A549 (cell line): ENCODE data around the gene EFEMP2. TPM values are rescaled to one million over a fixed set of nuclear protein-coding genes. Genes with fewer than 3 reads are reported as not detected.

Source experiments
- ATAC-seq, 2 experiments: fragments of 200-7000 bp in 1 of 2; fragments of >200 bp in 1 of 2; cut with Nextera tagmentation in 1 of 2; cut with Tn5 transposase in 1 of 2; 3 replicates each; pipeline versions ENCODE4 v1.8.0 to v1.9.1; 2018 to 2020; ENCODE audit warnings: mild to moderate bottlenecking in 1 of 2, moderate library complexity in 1 of 2
- CTCF ChIA-PET: fragments of 300-600 bp; sonication (Branson Sonifier 250); formaldehyde crosslinking; extraction: SDS; loops from one replicate; lab custom pipeline; 2021; ENCODE audit warnings: antibody characterized with exemption, inconsistent platforms; lab: Yijun Ruan, JAX
- POLR2A ChIA-PET: fragments of 350-600 bp; formaldehyde crosslinking; extraction: SDS; loops from one replicate; lab custom pipeline; 2021; ENCODE audit warnings: antibody characterized with exemption, inconsistent platforms; lab: Yijun Ruan, JAX
- DNase-seq, 2 experiments: peaks; one replicate each; pipeline versions ENCODE4 v3.0.0 to v3.0.0-alpha.2; 2011 to 2016; ENCODE audit warnings: low read depth in 1 of 2, low spot score in 1 of 2
- FAIRE-seq: peaks from 2 replicates; lab custom pipeline; 2011; peaks lifted over from hg19 to GRCh38; lab: Jason Lieb, UNC
- H3K27ac ChIP-seq, 2 experiments: fragments of >200 bp; sonication (Bioruptor Twin); formaldehyde crosslinking; 3 replicates each; pipeline ENCODE4 v1.5.1; 2016 to 2017
- H3K4me1 ChIP-seq: fragments of >200 bp; sonication (Bioruptor Twin); formaldehyde crosslinking; 3 replicates; pipeline ENCODE4 v1.6.1; 2016
- H3K4me2 ChIP-seq: fragments of >200 bp; sonication (Bioruptor Twin); formaldehyde crosslinking; 3 replicates; pipeline ENCODE4 v1.6.1; 2016
- H3K4me3 ChIP-seq: fragments of >200 bp; sonication (Bioruptor Twin); formaldehyde crosslinking; 3 replicates; pipeline ENCODE4 v1.5.1; 2016
- H3K9me3 ChIP-seq: fragments of >200 bp; sonication (Bioruptor Twin); formaldehyde crosslinking; 3 replicates; pipeline ENCODE4 v1.6.1; 2016
- CBX8 ChIP-seq: fragments of 200-600 bp; sonication (generic); IDR thresholded peaks from 2 replicates; pipeline ENCODE4 v1.6.1; 2016
- HOXB5 ChIP-seq: fragments of 250-450 bp; sonication (Bioruptor Pico); IDR thresholded peaks from 2 replicates; pipeline ENCODE4 v1.5.0; 2020; ENCODE audit warnings: mild to moderate bottlenecking, moderate library complexity
- KDM1A ChIP-seq: fragments of 200-600 bp; sonication (generic); IDR thresholded peaks from 2 replicates; pipeline ENCODE4 v1.6.1; 2016; ENCODE audit warnings: low read depth, mild to moderate bottlenecking
- PHF8 ChIP-seq: fragments of 200-600 bp; sonication (generic); IDR thresholded peaks from 2 replicates; pipeline ENCODE4 v1.6.1; 2016; ENCODE audit warnings: low read depth, mild to moderate bottlenecking, antibody characterized with exemption, moderate library complexity, borderline replicate concordance
- RARB ChIP-seq: fragments of 250-450 bp; sonication (Bioruptor Pico); IDR thresholded peaks from 2 replicates; pipeline ENCODE4 v1.8.0; 2021; ENCODE audit warnings: mild to moderate bottlenecking, moderate library complexity
- TFCP2L1 ChIP-seq: fragments of 250-450 bp; sonication (Bioruptor Pico); IDR thresholded peaks from 2 replicates; pipeline ENCODE4 v1.5.0; 2021; ENCODE audit warnings: mild to moderate bottlenecking
- ZFP36 ChIP-seq: fragments of 450-650 bp; IDR thresholded peaks from 2 replicates; pipeline ENCODE4 v1.6.1; 2014; ENCODE audit warnings: borderline replicate concordance; ENCODE audit not compliant: partially characterized antibody
- WGBS: methylation state at CpG from one replicate; pipeline ENCODE4 v1.1.6; 2017; ENCODE audit errors: missing lambda C conversion rate; 5-methylcytosine and 5-hydroxymethylcytosine counted together
- polyA plus RNA-seq, 4 experiments: library from polyadenylated mRNA; depleted of rRNA in 3 of 4; stranded (reverse); fragments of >200 nt; fragmentation: RNase III in 1 of 4; extraction: RNeasy Plus Mini Kit Qiagen cat#74134 plus additional on column Dnase treatment in 1 of 4; gene quantifications; 2 replicates in 3 of 4; 3 replicates in 1 of 4; pipeline ENCODE4 v1.2.3, GENCODE V29; 2011 to 2017
- TF ChIP-seq, protein P1 (sequence below): IDR thresholded peaks from 2 replicates; pipeline ENCODE4 v1.6.1; 2012
- TF ChIP-seq, protein P2 (sequence below): fragments of 250-450 bp; sonication (Bioruptor Pico); IDR thresholded peaks from 2 replicates; pipeline ENCODE4 v1.5.0; 2021; ENCODE audit warnings: mild to moderate bottlenecking, moderate library complexity, borderline replicate concordance
- TF ChIP-seq, protein P3 (sequence below): fragments of >200 bp; sonication (Bioruptor Twin); formaldehyde crosslinking; IDR thresholded peaks from 3 replicates; pipeline ENCODE4 v1.6.1; 2016
- TF ChIP-seq, protein P4 (sequence below): fragments of >200 bp; sonication (Bioruptor Twin); formaldehyde crosslinking; IDR thresholded peaks from 2 replicates; pipeline ENCODE4 v1.6.1; 2016

Gene EFEMP2
- polyA plus RNA-seq, 2 of the 4 experiments (the other 2 are of a cell fraction): 1.3 to 1.4 TPM

DNA sequence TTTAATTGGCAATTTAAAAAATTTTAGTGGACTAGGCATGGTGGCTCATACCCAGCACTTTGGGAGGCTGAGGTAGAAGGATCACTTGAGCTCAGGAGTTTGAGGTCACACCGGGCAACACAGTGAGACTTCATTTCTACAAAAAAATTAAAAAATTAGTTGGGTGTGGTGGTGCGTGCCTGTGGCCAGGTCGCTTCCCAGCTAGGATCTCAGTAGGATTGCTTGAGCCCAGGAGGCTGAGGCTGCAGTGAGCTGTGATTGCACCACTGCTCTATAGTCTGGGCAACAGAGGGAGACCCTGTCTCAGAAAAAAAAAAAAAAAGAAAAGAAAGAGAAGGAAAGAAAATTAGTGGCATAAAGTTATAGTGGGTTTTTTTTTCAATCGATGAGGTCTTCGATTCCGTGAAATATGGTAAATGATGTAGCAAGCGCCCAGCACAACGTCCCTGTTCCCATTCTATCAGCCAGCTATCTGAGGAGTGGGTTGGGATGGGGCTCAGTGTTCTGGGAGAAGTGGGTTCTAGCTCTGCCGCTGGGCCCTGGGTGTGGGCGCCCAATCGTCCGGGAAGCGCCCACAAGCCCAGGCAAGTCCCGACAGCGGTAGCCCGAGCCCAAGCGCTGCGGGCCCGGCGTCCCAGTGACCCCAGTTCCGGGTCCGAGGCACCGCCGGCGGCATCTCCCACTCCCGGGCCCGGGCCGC lies 26.2 kb upstream of the EFEMP2 start:
- ATAC-seq (no peak), DNase-seq (no peak), FAIRE-seq (no peak)
- POLR2A ChIA-PET: interaction anchor here (0.7 to 5.7 kb wide), 8 partner anchors 8 to 165 kb away, joined by 3 to 43 read pairs (median 9); partner anchors contain the start of genes CCDC85B and FIBP
- Histone ChIP-seq H3K9me3 (no peaks in the 10 kb centered on the region), H3K4me1 (peaks cover 62% of the 10 kb centered on the region), H3K27ac (peak overlapping the region; percentile 97), H3K4me2 (peak overlapping the region; percentile 90), H3K4me3 (peak overlapping the region; percentile 93)
- 2% methylated on average over 25 of the region's 28 CpGs for WGBS
- TF ChIP-seq KDM1A: no peak
- TF ChIP-seq CBX8: no peak
- TF ChIP-seq, protein P1, sequence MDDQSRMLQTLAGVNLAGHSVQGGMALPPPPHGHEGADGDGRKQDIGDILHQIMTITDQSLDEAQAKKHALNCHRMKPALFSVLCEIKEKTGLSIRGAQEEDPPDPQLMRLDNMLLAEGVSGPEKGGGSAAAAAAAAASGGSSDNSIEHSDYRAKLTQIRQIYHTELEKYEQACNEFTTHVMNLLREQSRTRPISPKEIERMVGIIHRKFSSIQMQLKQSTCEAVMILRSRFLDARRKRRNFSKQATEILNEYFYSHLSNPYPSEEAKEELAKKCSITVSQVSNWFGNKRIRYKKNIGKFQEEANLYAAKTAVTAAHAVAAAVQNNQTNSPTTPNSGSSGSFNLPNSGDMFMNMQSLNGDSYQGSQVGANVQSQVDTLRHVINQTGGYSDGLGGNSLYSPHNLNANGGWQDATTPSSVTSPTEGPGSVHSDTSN: no peak
- TF ChIP-seq HOXB5: peak; percentile 25; the same call in 1 of the 2 replicates
- TF ChIP-seq, protein P2, sequence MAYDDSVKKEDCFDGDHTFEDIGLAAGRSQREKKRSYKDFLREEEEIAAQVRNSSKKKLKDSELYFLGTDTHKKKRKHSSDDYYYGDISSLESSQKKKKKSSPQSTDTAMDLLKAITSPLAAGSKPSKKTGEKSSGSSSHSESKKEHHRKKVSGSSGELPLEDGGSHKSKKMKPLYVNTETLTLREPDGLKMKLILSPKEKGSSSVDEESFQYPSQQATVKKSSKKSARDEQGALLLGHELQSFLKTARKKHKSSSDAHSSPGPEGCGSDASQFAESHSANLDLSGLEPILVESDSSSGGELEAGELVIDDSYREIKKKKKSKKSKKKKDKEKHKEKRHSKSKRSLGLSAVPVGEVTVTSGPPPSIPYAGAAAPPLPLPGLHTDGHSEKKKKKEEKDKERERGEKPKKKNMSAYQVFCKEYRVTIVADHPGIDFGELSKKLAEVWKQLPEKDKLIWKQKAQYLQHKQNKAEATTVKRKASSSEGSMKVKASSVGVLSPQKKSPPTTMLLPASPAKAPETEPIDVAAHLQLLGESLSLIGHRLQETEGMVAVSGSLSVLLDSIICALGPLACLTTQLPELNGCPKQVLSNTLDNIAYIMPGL (CRISPR knock-in tag): peak; percentile 88
- peak; percentile 72; the same call in 1 of the 2 replicates for TF ChIP-seq TFCP2L1 (CRISPR knock-in tag)
- TF ChIP-seq, protein P3, sequence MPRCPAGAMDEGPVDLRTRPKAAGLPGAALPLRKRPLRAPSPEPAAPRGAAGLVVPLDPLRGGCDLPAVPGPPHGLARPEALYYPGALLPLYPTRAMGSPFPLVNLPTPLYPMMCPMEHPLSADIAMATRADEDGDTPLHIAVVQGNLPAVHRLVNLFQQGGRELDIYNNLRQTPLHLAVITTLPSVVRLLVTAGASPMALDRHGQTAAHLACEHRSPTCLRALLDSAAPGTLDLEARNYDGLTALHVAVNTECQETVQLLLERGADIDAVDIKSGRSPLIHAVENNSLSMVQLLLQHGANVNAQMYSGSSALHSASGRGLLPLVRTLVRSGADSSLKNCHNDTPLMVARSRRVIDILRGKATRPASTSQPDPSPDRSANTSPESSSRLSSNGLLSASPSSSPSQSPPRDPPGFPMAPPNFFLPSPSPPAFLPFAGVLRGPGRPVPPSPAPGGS: no peak
- peak; percentile 28; the same call in 1 of the 2 replicates for TF ChIP-seq PHF8
- CTCF ChIA-PET: interaction anchor here (0.6 to 31.6 kb wide), 6 partner anchors 5 to 487 kb away, joined by 3 to 618 read pairs (median 7); partner anchors contain the start of genes C11orf68, CCDC85B, DRAP1 and FIBP

DNA sequence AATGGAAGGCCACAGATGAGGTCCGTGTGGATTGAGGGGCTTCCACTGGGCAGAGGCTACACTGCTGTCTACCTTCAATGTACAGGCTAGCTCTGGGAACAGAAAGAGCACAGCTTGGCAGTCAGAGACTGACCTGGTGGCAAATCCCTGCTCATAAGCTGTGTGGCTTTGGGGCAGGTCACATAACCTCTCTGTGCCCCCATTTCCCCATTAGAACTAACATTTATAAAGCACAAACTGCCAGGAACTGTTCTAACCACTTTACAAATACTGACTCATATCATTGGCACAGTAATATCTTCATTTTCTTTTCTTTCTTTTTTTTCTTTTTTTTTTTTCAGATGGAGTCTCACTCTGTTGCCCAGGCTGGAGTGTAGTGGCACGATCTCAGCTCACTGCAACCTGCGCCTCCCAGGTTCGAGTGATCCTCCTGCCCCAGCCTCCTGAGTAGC lies 24.4 kb upstream of the EFEMP2 start:
- H3K9me3 ChIP-seq: no peaks in the 10 kb centered on the region
- H3K4me3 ChIP-seq: no peak overlapping the region
- WGBS: 76% methylated on average over 4 of the region's 4 CpGs
- FAIRE-seq (no peak), DNase-seq (no peak), ATAC-seq (no peak)
- H3K4me1 ChIP-seq: peaks cover 61% of the 10 kb centered on the region
- ChIA-PET POLR2A (interaction anchor here (1.3 to 4.7 kb wide), 2 partner anchors 8 to 14 kb away, joined by 3 to 36 read pairs; partner anchors contain the start of gene FIBP), CTCF (interaction anchor here (1.1 to 31.6 kb wide), 6 partner anchors 3 to 117 kb away, joined by 4 to 618 read pairs (median 9); partner anchors contain the start of genes C11orf68, CCDC85B, DRAP1 and FIBP)
- H3K4me2 ChIP-seq: peak overlapping the region; percentile 90
- H3K27ac ChIP-seq: peak overlapping the region in 1 of 2 experiments; percentile 97; a peak in 3 of 6 replicates
- TF ChIP-seq, protein P4, sequence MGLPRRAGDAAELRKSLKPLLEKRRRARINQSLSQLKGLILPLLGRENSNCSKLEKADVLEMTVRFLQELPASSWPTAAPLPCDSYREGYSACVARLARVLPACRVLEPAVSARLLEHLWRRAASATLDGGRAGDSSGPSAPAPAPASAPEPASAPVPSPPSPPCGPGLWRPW: no peak
- 0 out of 2 replicates have a peak, but pooled peaks have one; percentile 46 for TF ChIP-seq TFCP2L1 (CRISPR knock-in tag)
- peak; percentile 88 for TF ChIP-seq RARB (CRISPR knock-in tag)
- TF ChIP-seq, protein P2 (CRISPR knock-in tag): no peak
- peak; percentile 74 for TF ChIP-seq ZFP36
